ENCODE results near the gene MAL.

The MAL gene

GRCh38 chr2:94996305-94997100 is 29.0 kb upstream of the MAL start:
- DNase-seq (ENCODE audit: low read depth): no peak

GRCh38 chr2:94997981-94998930 is 27.3 kb upstream of the MAL start:
- DNase-seq (ENCODE audit: low read depth): no peak

GRCh38 chr2:94999431-94999883 is 26.1 kb upstream of the MAL start:
- DNase-seq (ENCODE audit: low read depth): no peak

- no peak for DNase-seq (ENCODE audit: low read depth)
Measured at GRCh38 chr2:95001051-95001562, 24.4 kb upstream of the MAL start.

- no peak for DNase-seq (ENCODE audit: low read depth)
Measured at GRCh38 chr2:95001701-95002100, 23.8 kb upstream of the MAL start.

GRCh38 chr2:95002498-95002897 is 23.0 kb upstream of the MAL start:
- DNase-seq (ENCODE audit: low read depth): no peak

- no peak for DNase-seq (ENCODE audit: low read depth)
Measured at GRCh38 chr2:95004287-95004686, 21.2 kb upstream of the MAL start.

- no peak for DNase-seq (ENCODE audit: low read depth)
Measured at GRCh38 chr2:95004711-95005110, 20.8 kb upstream of the MAL start.

GRCh38 chr2:95005726-95006125 is 19.8 kb upstream of the MAL start:
- DNase-seq (ENCODE audit: low read depth): no peak

- no peak for DNase-seq (ENCODE audit: low read depth)
Measured at GRCh38 chr2:95006588-95006987, 18.9 kb upstream of the MAL start.

- no peak for DNase-seq (ENCODE audit: low read depth)
Measured at GRCh38 chr2:95007031-95007609, 18.4 kb upstream of the MAL start.

- DNase-seq (ENCODE audit: low read depth): no peak
Measured at GRCh38 chr2:95007822-95008221, 17.7 kb upstream of the MAL start.

- no peak for DNase-seq (ENCODE audit: low read depth)
Measured at GRCh38 chr2:95008306-95008705, 17.2 kb upstream of the MAL start.

- DNase-seq (ENCODE audit: low read depth): no peak
Measured at GRCh38 chr2:95008996-95009395, 16.5 kb upstream of the MAL start.

GRCh38 chr2:95009412-95009811 is 16.1 kb upstream of the MAL start:
- DNase-seq (ENCODE audit: low read depth): no peak

GRCh38 chr2:95010126-95010525 is 15.4 kb upstream of the MAL start:
- DNase-seq (ENCODE audit: low read depth): no peak

- DNase-seq (ENCODE audit: low read depth): no peak
Measured at GRCh38 chr2:95010718-95011117, 14.8 kb upstream of the MAL start.

GRCh38 chr2:95012881-95013550 is 12.5 kb upstream of the MAL start:
- DNase-seq (ENCODE audit: low read depth): no peak

- no peak for DNase-seq (ENCODE audit: low read depth)
Measured at GRCh38 chr2:95013726-95014125, 11.8 kb upstream of the MAL start.

GRCh38 chr2:95014126-95014708 is 11.3 kb upstream of the MAL start:
- DNase-seq (ENCODE audit: low read depth): no peak

GRCh38 chr2:95015261-95015912 is 10.1 kb upstream of the MAL start:
- DNase-seq (ENCODE audit: low read depth): no peak

All from HS-27A (cell line).